Hematopoietic multipotent progenitor cell treated with erythropoietin and hydrocortisone succinate and interleukin-3 and kit ligand, for 4 days (in vitro differentiated cells): ENCODE data around the gene MAPRE3.

Source experiments
- DNase-seq: peaks from one replicate; pipeline ENCODE4 v3.0.0-alpha.2; 2015

The MAPRE3 gene

DNA sequence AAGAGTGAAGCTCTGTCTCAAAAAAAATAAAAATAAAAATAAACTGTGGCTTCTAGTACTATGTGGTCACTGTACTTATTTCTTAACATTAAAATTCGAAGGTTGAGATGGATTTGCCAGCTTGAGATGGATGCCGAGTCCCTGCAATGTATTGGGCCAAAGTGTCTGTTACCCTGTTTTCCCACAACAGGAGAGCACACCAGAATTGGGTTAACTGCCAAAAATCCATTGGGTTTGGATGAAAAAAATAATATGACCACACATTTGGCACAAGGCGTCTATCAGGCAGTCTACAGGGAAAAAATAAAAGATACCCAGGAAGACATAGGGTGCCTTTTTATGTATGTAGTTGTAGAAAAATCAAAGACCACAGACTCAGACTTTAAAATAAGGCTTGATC lies 19.2 kb upstream of the MAPRE3 start:
- DNase-seq = no peak

DNA sequence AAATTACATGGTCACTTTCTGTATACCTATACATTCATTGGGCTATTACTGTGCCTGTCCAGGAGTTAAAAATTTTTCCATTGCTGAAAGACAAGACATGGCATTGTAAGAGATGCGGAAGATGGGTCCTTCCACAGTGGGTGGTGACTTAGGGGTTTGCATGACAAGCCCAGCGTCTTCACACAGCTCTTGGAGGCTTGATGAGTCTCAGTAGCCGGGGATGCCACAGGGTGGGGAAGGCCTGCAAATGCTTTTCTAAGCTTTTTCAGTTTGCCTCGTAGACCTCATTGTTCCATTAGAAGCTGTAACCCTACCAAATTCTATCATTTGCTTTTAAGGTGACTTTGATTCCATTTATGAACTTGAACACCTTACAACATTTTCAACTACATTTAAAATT lies 18.1 kb upstream of the MAPRE3 start:
- DNase-seq = no peak

DNA sequence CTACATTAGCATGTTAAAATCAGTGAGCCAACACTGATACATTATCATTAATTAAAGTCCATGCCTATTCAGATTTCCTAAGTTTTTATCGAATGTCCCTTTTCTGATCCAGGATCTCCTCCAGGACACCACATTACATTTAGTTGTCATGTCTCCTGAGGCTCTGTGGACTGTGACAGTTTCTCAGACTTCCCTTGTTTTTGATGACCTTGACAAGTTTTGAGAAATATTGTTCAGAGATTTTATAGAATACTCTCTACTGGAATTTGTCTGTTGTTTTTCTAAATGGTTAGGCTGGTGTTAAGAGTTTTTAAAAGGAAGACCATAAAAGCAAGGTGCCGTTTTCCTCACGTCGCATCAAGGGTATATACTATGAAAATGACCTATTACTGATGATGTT lies 16.3 kb upstream of the MAPRE3 start:
- DNase-seq = no peak

DNA sequence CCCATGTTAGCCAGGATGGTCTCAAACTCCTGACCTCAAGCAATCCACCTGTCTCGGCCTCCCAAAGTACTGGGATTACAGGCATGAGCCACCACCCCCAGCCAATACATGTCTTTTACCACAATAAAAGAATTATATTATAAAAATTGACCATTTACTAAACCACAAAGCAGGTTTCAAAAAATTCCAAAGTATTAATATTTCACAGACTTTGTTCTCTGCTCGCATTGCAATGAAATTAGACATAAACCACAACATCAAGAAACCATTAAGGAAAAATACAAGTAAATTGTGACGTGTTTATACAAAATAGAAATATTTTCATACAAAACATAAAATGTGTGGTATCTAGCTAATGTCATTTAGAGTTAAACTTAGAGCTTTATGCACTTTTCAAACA lies 13.4 kb upstream of the MAPRE3 start:
- DNase-seq = no peak

DNA sequence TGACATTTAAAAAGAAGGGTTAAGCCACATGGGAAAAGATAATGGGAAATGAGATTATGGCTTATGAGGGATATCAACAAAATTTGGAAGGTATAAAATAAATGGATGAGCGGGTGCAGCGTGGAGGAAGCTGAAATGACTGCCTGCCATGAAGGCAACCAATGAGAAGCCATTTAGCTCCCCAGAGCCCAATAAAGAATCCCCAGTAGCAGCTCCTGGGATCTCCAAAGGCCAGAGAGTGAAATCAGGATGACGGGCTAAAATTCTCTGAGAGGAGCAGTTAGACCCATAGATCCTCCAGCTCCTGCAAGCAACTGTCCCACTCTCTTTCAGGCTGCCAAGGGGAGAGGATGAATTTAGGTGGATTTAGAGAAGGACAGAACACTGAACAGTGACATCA lies 12.9 kb upstream of the MAPRE3 start:
- no peak for DNase-seq

- DNase-seq = no peak
Measured at GRCh38 chr2:26959331-26959730, 11.1 kb upstream of the MAPRE3 start.

- DNase-seq = no peak
Measured at GRCh38 chr2:26964446-26965130, 5.8 kb upstream of the MAPRE3 start.

DNA sequence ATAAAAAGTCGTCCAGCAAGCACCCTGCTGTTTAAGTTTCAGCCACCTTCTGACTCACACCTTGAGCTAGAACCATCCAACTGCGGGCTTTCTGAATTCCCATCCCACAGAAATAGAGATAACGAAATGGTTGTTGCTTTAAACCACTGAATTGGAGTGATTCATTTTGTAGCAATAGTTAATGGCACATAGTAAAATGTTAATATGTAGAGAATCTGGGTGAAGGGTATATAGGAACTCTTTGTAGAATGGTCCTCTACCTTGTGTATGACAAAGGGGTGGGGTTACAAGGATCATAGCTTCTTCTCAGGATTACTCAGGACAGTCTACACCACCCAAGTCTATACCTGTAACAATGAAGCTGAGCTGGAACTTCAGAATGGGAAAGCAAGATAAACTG lies 2.4 kb upstream of the MAPRE3 start:
- DNase-seq = no peak

DNA sequence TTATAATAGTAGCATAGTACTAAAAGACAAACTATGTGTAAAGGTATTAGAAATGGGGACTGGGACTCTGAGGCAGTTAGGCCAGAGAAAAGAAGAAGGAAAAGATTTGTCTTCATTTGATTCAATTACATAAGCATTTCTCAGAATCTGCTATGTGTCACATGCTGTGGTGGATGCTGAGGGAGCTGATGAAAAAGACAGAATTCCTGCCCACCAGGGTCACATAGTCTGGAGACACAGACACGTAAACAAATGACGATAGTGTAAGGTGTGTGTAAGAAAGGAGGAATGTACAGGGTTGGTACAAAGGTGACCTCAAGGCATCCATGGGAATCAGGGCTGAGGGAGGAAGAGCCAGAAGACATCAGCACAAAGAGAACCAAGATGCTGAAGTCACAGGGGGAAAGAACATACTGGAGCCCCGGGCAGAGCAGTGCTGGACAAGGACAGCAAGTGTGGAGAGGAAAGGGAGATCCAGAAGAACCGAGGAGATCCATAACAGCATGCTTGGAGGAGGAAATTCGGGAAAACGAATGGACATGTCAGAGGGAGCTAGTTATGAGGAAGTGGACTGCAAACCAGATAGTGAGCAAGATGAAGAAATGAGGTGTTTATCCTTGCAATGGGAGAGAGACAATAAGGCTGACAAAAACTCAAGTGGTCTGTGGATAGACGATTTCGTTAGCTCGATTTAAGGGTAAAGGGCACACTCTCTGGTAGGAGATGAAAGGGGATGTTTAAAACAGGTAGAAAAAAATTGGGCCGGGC lies 1.2 kb upstream of the MAPRE3 start:
- no peak for DNase-seq

DNA sequence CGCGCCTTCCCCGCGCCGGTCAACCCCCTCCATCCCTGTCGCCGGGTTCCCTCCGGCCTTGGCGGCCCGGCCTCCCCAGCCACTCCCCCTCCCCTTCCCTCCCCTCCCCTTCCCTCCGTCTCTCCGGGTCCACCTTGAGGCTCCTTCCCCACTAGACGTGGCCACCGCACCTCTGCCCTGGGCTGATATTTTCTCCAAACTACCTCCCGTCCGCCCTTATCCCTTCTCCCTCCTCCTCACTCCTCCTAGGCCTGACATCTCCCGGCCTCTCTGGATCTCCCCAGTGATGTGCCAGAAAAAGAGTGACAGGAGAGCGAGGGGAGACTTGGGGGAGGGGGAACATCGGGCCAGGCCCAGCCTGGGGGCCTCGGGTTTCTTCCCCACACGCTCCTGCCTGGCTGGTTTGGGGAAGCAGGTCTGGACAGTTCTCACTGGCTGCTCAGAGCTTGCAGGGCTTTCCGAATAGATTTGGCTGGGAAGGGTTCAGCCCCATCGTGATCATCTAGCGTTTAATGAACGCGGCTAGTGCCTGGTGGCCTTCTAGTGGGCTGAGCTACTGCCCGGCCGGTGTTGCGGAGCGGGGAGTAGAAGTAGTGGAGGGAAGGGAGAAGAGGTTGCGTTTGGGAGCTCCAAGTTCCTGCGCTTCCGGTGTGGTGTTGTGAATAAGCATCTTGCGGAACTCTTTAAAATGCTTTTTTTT lies 641 bp downstream of the MAPRE3 start:
- DNase-seq = peak; percentile 36

GRCh38 chr2:26971911-26972786 lies 1.7 kb downstream of the MAPRE3 start:
- no peak for DNase-seq

- DNase-seq = peak; percentile 38
Measured at GRCh38 chr2:26974352-26974751, 3.9 kb downstream of the MAPRE3 start.

DNA sequence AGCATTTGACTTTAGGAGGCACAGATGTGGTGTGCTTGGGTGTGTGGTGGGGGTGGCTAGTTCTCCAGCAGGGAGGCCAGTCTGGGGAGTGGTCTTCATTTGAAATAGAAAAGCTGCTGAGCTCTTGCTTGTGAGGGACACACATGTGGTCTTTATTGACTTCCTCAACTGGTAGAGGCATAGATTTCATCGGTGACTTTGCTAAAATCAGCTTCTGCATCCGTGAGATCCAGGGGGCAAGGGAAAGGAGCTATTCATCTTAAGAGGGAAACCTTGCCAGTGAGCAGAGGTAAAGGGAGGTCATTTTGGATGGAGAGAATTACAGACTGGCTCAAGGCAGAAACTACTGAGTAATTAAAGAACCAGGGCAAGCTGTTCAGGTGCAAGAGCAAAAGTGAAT lies 4.7 kb downstream of the MAPRE3 start:
- DNase-seq = peak; percentile 46

DNA sequence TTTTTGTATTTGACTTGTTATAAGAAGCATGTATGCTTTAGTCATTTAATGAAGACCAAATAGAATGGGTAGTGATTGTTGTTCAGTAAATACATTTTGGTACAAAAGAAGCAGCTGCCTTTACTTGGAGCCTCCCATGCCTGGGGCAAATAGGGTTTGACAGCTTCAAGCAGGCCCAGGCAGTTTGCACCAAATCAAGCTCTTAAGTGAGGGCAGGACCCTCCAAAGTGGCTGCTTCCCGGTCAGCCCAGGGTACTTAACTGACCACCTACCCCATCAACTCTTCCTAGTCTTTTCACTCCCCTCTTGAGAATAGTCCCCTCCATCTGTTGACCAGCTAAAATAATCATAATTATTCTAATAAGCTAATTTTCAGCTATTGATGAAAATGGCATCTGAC lies 5.2 kb downstream of the MAPRE3 start:
- no peak for DNase-seq

GRCh38 chr2:26976237-26976636 lies 5.8 kb downstream of the MAPRE3 start:
- no peak for DNase-seq

- DNase-seq = no peak
Measured at GRCh38 chr2:26977012-26977411, 6.6 kb downstream of the MAPRE3 start.

DNA sequence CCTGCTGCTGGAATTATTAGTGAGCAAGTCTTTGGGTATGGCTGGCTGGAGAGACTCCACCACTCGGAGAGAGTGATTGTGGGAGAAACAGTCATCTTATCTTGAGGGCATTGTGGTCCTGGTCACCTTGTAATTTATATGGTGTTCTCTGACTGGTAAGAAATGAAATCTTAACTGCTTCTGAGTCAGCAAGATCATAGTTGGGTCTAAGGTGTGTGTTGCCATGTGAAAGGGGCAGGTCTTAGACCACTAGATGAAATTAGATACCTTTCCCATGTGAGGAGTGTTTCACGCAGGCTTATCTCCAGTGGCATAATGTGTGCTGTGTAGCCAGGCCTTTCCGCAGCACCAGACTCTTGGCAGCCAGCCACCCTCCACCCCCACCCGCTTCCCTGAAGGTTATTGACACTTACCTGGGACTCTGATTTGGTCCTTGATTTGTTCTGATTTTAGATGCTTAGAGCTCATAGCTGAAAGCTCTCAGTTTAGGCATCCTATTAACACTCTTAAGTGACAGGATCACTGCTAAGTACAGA lies 7.7 kb downstream of the MAPRE3 start:
- peak; percentile 66 for DNase-seq

DNA sequence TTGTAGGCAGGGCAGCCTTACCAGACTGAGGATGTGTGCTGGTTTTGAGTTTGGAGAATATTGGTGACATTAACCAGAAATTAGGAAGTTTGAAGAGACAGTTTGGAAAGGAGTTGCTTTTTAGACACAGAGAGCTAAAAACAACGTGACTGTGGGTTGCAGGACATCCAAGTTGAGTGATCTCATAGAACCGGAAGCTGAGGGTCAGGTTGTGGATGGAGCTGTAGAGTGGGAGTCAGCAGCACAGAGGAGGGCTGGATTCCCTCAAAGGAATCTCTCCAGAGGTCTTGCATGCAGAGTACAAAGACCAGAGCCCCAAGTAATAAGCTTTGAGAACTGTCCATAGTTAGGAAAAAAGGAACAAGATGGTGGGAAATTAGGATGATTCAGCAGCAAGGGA lies 9.3 kb downstream of the MAPRE3 start:
- no peak for DNase-seq

DNA sequence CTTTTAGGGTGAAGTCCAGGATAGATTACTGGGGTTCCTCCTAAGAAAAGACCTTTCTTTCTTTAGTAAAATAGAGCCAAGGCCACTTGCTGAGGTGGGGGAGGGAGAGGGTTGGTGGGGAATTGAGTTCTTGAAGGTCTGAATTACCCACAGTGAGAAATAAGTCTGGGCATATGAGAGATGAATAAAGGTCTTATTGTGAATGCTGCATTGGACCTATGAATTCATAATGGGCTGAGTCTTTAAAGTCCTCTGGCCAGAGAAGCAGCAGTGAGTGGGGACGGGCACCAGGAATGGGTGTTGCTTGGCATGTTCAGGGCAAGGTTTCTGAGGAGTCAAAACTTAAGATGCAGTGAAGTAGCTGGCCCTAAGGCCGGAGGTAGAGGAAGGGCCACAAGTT lies 10.5 kb downstream of the MAPRE3 start:
- no peak for DNase-seq

- peak; percentile 83 for DNase-seq
Measured at GRCh38 chr2:26982102-26982742, 11.8 kb downstream of the MAPRE3 start.

- DNase-seq = no peak
Measured at GRCh38 chr2:26983746-26984145, 13.3 kb downstream of the MAPRE3 start.

- no peak for DNase-seq
Measured at GRCh38 chr2:26985807-26986206, 15.4 kb downstream of the MAPRE3 start.
